Activated naive CD4-positive, alpha-beta T cell treated with Interleukin-2 at 50 U/mL for 16 hours (primary cell): Measurements from ENCODE around the gene C14orf180.
"Not testable (repeated sequence)": the region's sequence is repeated elsewhere in the genome, so short reads cannot be mapped to it uniquely, and the experiment has no call there.

Source experiments
- DNase-seq: peaks from one replicate; pipeline ENCODE4 v3.0.0-alpha.2; 2020

C14orf180 gene

DNA sequence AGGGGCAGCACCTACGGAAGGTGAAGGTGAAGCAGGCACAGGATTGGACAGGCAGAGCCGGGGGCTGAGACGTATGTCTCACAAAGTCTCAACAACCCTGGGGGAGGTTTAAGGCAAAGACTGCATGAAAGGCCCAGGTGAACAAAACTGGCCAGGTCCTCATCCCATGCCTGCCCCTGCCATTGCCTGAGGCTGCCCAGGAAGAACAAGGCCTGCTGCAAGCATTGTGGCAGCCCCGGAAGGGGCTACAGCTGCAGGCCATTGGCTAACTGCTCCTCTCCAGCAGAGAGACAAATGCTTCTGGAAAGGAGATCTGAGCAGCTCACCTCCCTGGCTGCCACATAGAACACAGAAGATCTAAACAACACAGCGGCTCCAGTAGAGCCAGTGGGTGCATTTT is 45.4 kb downstream of the C14orf180 start:
- no peak for DNase-seq

DNA sequence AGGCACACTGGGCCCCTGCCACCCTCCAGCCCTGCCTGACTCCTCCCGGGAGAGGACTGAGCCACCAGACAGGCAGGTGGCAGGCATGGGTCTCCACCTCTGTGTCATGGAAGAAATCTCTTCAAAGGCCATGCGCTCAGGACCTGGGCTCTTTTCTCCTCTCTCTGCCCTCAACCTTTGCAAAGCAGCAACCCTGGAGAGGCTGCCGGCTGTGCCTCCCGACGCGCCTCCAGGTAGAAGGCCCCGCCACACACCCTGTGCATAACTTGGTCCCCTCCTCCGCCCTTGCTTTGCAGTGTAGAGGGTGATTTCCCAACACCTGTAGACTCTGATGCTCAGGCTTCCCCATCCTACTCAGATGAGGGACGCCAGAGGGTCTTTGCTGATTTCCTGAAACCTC is 53.2 kb downstream of the C14orf180 start:
- DNase-seq: no peak

GRCh38 chr14:104633276-104634137 is 53.9 kb downstream of the C14orf180 start:
- no peak for DNase-seq

- no peak for DNase-seq
Measured at GRCh38 chr14:104634138-104634760, 54.7 kb downstream of the C14orf180 start.

- no peak for DNase-seq
Measured at GRCh38 chr14:104634886-104635570, 55.5 kb downstream of the C14orf180 start.

GRCh38 chr14:104635717-104636116 is 56.2 kb downstream of the C14orf180 start:
- DNase-seq: no peak

- DNase-seq: no peak
Measured at GRCh38 chr14:104636131-104636530, 56.6 kb downstream of the C14orf180 start.

DNA sequence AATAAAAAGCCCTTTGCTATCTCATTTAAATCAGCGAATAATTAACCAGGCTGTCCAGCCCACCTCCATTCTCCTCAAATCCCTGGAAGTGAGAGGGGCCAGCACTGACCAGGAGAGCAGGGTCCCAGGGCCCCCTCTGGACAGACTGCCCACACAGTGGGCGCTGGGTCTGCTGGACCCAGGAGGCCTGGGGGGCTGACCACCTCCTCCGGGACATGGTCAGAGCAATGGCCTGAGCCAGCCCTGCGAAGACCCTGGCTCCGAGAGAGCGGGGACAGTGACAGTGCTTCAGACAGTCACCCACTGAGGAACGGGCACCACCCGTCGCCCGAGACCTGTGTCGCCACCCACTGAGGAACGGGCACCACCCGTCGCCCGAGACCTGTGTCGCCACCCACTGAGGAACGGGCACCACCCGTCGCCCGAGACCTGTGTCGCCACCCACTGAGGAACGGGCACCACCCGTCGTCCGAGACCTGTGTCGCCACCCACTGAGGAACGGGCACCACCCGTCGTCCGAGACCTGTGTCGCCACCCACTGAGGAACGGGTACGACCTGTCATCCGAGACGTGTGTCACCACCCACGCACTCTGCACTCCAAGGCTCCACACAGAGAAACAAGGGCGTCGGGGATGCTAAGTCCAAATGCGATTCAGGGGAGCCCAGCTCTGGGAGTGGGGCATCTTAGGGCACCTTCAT is 57.4 kb downstream of the C14orf180 start:
- not testable (repeated sequence) for DNase-seq

GRCh38 chr14:104637546-104638003 is 58.0 kb downstream of the C14orf180 start:
- DNase-seq: no peak

GRCh38 chr14:104638190-104638589 is 58.6 kb downstream of the C14orf180 start:
- DNase-seq: no peak

GRCh38 chr14:104638927-104639450 is 59.4 kb downstream of the C14orf180 start:
- DNase-seq: no peak

DNA sequence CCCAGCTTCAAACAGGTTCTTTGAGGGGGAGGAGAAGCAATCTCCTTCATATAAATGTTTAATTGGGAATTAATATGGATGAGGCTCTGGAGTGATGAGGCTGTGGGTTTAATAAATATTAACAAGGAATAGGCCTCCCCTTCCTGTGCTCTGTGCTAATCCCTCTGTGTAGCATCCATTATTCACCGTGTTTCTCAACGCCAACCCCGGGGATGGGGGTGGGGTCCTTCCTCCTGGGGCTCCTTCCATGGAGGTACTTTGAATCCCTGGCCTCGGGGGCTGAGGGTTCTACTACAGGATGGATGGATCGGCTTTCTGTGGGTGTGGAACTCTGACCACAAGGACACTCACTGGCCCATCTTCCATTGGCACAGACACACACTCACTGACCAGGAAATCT is 59.9 kb downstream of the C14orf180 start:
- DNase-seq: no peak
